Measurements from ENCODE around the gene ARID1B.

Gene ARID1B

GRCh38 chr6:156821707-156822106 is 44.5 kb downstream of the ARID1B start:
- peaks cover 23% of the 10 kb centered on the region for H3K4me1 ChIP-seq (ENCODE audit: control insufficient read depth, insufficient read depth, low read length, poor library complexity, severe bottlenecking)

GRCh38 chr6:156822747-156823206 is 45.6 kb downstream of the ARID1B start:
- H3K4me1 ChIP-seq (ENCODE audit: control insufficient read depth, insufficient read depth, low read length, poor library complexity, severe bottlenecking), result peaks cover 19% of the 10 kb centered on the region
- no peak overlapping the region for H3K4me3 ChIP-seq (ENCODE audit: insufficient read depth, low read depth, low read length, poor library complexity, severe bottlenecking)

More at GRCh38 chr6:156821707-156822106, 44.5 kb downstream of the ARID1B start:
- Histone ChIP-seq H3K27ac (ENCODE audit: insufficient read depth, low read length, poor library complexity, severe bottlenecking) (no peak overlapping the region), H3K4me3 (ENCODE audit: insufficient read depth, low read depth, low read length, poor library complexity, severe bottlenecking) (no peak overlapping the region), H3K9me3 (ENCODE audit: control insufficient read depth, low read length) (no peaks in the 10 kb centered on the region), H3K27me3 (replicated peaks; ENCODE audit: control insufficient read depth, insufficient read depth, low read length, poor library complexity, severe bottlenecking) (no peaks in the 10 kb centered on the region), H3K36me3 (ENCODE audit: control insufficient read depth, insufficient read depth, low read length) (no peaks in the 10 kb centered on the region)
- no peak for DNase-seq

GRCh38 chr6:156824142-156824541 is 47.0 kb downstream of the ARID1B start:
- Histone ChIP-seq H3K4me3 (ENCODE audit: insufficient read depth, low read depth, low read length, poor library complexity, severe bottlenecking) (no peak overlapping the region), H3K36me3 (ENCODE audit: control insufficient read depth, insufficient read depth, low read length) (no peaks in the 10 kb centered on the region), H3K9me3 (ENCODE audit: control insufficient read depth, low read length) (no peaks in the 10 kb centered on the region), H3K27ac (ENCODE audit: insufficient read depth, low read length, poor library complexity, severe bottlenecking) (no peak overlapping the region), H3K4me1 (ENCODE audit: control insufficient read depth, insufficient read depth, low read length, poor library complexity, severe bottlenecking) (peaks cover 20% of the 10 kb centered on the region), H3K27me3 (replicated peaks; ENCODE audit: control insufficient read depth, insufficient read depth, low read length, poor library complexity, severe bottlenecking) (no peaks in the 10 kb centered on the region)
- no peak for DNase-seq

More at GRCh38 chr6:156822747-156823206, 45.6 kb downstream of the ARID1B start:
- Histone ChIP-seq H3K27ac (ENCODE audit: insufficient read depth, low read length, poor library complexity, severe bottlenecking) (no peak overlapping the region), H3K9me3 (ENCODE audit: control insufficient read depth, low read length) (no peaks in the 10 kb centered on the region), H3K27me3 (replicated peaks; ENCODE audit: control insufficient read depth, insufficient read depth, low read length, poor library complexity, severe bottlenecking) (no peaks in the 10 kb centered on the region), H3K36me3 (ENCODE audit: control insufficient read depth, insufficient read depth, low read length) (no peaks in the 10 kb centered on the region)
- DNase-seq, result no peak

- no peak overlapping the region for H3K4me3 ChIP-seq (ENCODE audit: insufficient read depth, low read depth, low read length, poor library complexity, severe bottlenecking)
- H3K27me3 ChIP-seq (replicated peaks; ENCODE audit: control insufficient read depth, insufficient read depth, low read length, poor library complexity, severe bottlenecking), result no peaks in the 10 kb centered on the region
- no peak overlapping the region for H3K27ac ChIP-seq (ENCODE audit: insufficient read depth, low read length, poor library complexity, severe bottlenecking)
- no peak for DNase-seq
- H3K4me1 ChIP-seq (ENCODE audit: control insufficient read depth, insufficient read depth, low read length, poor library complexity, severe bottlenecking), result peaks cover 24% of the 10 kb centered on the region
- H3K36me3 ChIP-seq (ENCODE audit: control insufficient read depth, insufficient read depth, low read length), result no peaks in the 10 kb centered on the region
- no peaks in the 10 kb centered on the region for H3K9me3 ChIP-seq (ENCODE audit: control insufficient read depth, low read length)
Observed at GRCh38 chr6:156825475-156825874, 48.3 kb downstream of the ARID1B start.

- DNase-seq, result no peak
- Histone ChIP-seq H3K4me1 (ENCODE audit: control insufficient read depth, insufficient read depth, low read length, poor library complexity, severe bottlenecking) (peaks cover 24% of the 10 kb centered on the region), H3K36me3 (ENCODE audit: control insufficient read depth, insufficient read depth, low read length) (no peaks in the 10 kb centered on the region), H3K4me3 (ENCODE audit: insufficient read depth, low read depth, low read length, poor library complexity, severe bottlenecking) (no peak overlapping the region), H3K27ac (ENCODE audit: insufficient read depth, low read length, poor library complexity, severe bottlenecking) (no peak overlapping the region), H3K9me3 (ENCODE audit: control insufficient read depth, low read length) (no peaks in the 10 kb centered on the region), H3K27me3 (replicated peaks; ENCODE audit: control insufficient read depth, insufficient read depth, low read length, poor library complexity, severe bottlenecking) (no peaks in the 10 kb centered on the region)
Observed at GRCh38 chr6:156826290-156826955, 49.2 kb downstream of the ARID1B start.

GRCh38 chr6:156827382-156827781 is 50.2 kb downstream of the ARID1B start:
- H3K4me3 ChIP-seq (ENCODE audit: insufficient read depth, low read depth, low read length, poor library complexity, severe bottlenecking), result no peak overlapping the region
- no peaks in the 10 kb centered on the region for H3K27me3 ChIP-seq (replicated peaks; ENCODE audit: control insufficient read depth, insufficient read depth, low read length, poor library complexity, severe bottlenecking)
- H3K36me3 ChIP-seq (ENCODE audit: control insufficient read depth, insufficient read depth, low read length), result no peaks in the 10 kb centered on the region
- DNase-seq, result no peak
- H3K9me3 ChIP-seq (ENCODE audit: control insufficient read depth, low read length), result no peaks in the 10 kb centered on the region
- no peak overlapping the region for H3K27ac ChIP-seq (ENCODE audit: insufficient read depth, low read length, poor library complexity, severe bottlenecking)
- peaks cover 24% of the 10 kb centered on the region for H3K4me1 ChIP-seq (ENCODE audit: control insufficient read depth, insufficient read depth, low read length, poor library complexity, severe bottlenecking)

GRCh38 chr6:156828280-156828703 is 51.1 kb downstream of the ARID1B start:
- no peaks in the 10 kb centered on the region for H3K9me3 ChIP-seq (ENCODE audit: control insufficient read depth, low read length)
- no peak for DNase-seq
- H3K4me1 ChIP-seq (ENCODE audit: control insufficient read depth, insufficient read depth, low read length, poor library complexity, severe bottlenecking), result peaks cover 16% of the 10 kb centered on the region
- H3K36me3 ChIP-seq (ENCODE audit: control insufficient read depth, insufficient read depth, low read length), result no peaks in the 10 kb centered on the region
- no peak overlapping the region for H3K4me3 ChIP-seq (ENCODE audit: insufficient read depth, low read depth, low read length, poor library complexity, severe bottlenecking)
- H3K27me3 ChIP-seq (replicated peaks; ENCODE audit: control insufficient read depth, insufficient read depth, low read length, poor library complexity, severe bottlenecking), result no peaks in the 10 kb centered on the region
- H3K27ac ChIP-seq (ENCODE audit: insufficient read depth, low read length, poor library complexity, severe bottlenecking), result no peak overlapping the region

- H3K27me3 ChIP-seq (replicated peaks; ENCODE audit: control insufficient read depth, insufficient read depth, low read length, poor library complexity, severe bottlenecking), result no peaks in the 10 kb centered on the region
- H3K27ac ChIP-seq (ENCODE audit: insufficient read depth, low read length, poor library complexity, severe bottlenecking), result no peak overlapping the region
- peaks cover 9% of the 10 kb centered on the region for H3K4me1 ChIP-seq (ENCODE audit: control insufficient read depth, insufficient read depth, low read length, poor library complexity, severe bottlenecking)
- no peak for DNase-seq
- H3K36me3 ChIP-seq (ENCODE audit: control insufficient read depth, insufficient read depth, low read length), result no peaks in the 10 kb centered on the region
- no peaks in the 10 kb centered on the region for H3K9me3 ChIP-seq (ENCODE audit: control insufficient read depth, low read length)
- no peak overlapping the region for H3K4me3 ChIP-seq (ENCODE audit: insufficient read depth, low read depth, low read length, poor library complexity, severe bottlenecking)
Observed at GRCh38 chr6:156830126-156830525, 52.9 kb downstream of the ARID1B start.

- no peaks in the 10 kb centered on the region for H3K27me3 ChIP-seq (replicated peaks; ENCODE audit: control insufficient read depth, insufficient read depth, low read length, poor library complexity, severe bottlenecking)
- H3K9me3 ChIP-seq (ENCODE audit: control insufficient read depth, low read length), result no peaks in the 10 kb centered on the region
- no peak overlapping the region for H3K27ac ChIP-seq (ENCODE audit: insufficient read depth, low read length, poor library complexity, severe bottlenecking)
- H3K4me3 ChIP-seq (ENCODE audit: insufficient read depth, low read depth, low read length, poor library complexity, severe bottlenecking), result no peak overlapping the region
- peaks cover 5% of the 10 kb centered on the region for H3K4me1 ChIP-seq (ENCODE audit: control insufficient read depth, insufficient read depth, low read length, poor library complexity, severe bottlenecking)
- H3K36me3 ChIP-seq (ENCODE audit: control insufficient read depth, insufficient read depth, low read length), result no peaks in the 10 kb centered on the region
- DNase-seq, result no peak
Observed at GRCh38 chr6:156832231-156832647, 55.1 kb downstream of the ARID1B start.

- Histone ChIP-seq H3K27ac (ENCODE audit: insufficient read depth, low read length, poor library complexity, severe bottlenecking) (no peak overlapping the region), H3K36me3 (ENCODE audit: control insufficient read depth, insufficient read depth, low read length) (no peaks in the 10 kb centered on the region), H3K4me3 (ENCODE audit: insufficient read depth, low read depth, low read length, poor library complexity, severe bottlenecking) (no peak overlapping the region), H3K27me3 (replicated peaks; ENCODE audit: control insufficient read depth, insufficient read depth, low read length, poor library complexity, severe bottlenecking) (no peaks in the 10 kb centered on the region), H3K4me1 (ENCODE audit: control insufficient read depth, insufficient read depth, low read length, poor library complexity, severe bottlenecking) (peaks cover 5% of the 10 kb centered on the region), H3K9me3 (ENCODE audit: control insufficient read depth, low read length) (no peaks in the 10 kb centered on the region)
- no peak for DNase-seq
Observed at GRCh38 chr6:156832669-156833068, 55.5 kb downstream of the ARID1B start.
